Thyroid gland (tissue), 4 donors: ENCODE data around the gene GRIN2A.

Experiments used
- POLR2A ChIP-seq, 2 donors: fragments of 450-650 bp; IDR thresholded peaks; one replicate each; pipeline ENCODE4 v1.6.1; 2017; ENCODE audit warnings: antibody characterized with exemption in 2 of 2, mild to moderate bottlenecking in 2 of 2, moderate library complexity in 1 of 2
- TF ChIP-seq, protein P1 (sequence below), 6 experiments: fragments of 200-600 bp in 3 of 6; fragments of 450-650 bp in 3 of 6; sonication (generic) in 3 of 6; IDR thresholded peaks; one replicate each; pipeline ENCODE4 v1.5.1; 2016 to 2019; ENCODE audit warnings: antibody characterized with exemption in 6 of 6, mild to moderate bottlenecking in 2 of 6, inconsistent platforms in 1 of 6, moderate library complexity in 1 of 6

DNA sequence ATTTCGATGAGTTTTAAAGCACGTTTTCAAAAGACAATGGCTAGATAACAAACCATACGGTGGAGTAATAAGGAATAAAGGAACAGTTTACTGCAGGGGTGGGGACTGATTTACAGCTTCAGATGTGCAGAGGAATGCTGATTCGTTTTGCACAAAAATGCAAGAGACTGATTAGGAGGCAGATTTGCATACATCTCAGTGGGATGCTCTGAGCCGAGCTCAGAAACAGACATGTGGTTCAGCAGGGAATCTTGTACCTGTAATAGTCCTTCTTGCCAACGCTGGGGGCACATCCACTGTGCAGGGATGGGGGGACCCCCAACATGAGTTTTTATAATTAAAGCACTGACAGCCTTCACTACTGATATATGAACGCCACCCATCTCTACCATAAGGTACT, 308.0 kb downstream of the GRIN2A start:
- TF ChIP-seq, protein P1, sequence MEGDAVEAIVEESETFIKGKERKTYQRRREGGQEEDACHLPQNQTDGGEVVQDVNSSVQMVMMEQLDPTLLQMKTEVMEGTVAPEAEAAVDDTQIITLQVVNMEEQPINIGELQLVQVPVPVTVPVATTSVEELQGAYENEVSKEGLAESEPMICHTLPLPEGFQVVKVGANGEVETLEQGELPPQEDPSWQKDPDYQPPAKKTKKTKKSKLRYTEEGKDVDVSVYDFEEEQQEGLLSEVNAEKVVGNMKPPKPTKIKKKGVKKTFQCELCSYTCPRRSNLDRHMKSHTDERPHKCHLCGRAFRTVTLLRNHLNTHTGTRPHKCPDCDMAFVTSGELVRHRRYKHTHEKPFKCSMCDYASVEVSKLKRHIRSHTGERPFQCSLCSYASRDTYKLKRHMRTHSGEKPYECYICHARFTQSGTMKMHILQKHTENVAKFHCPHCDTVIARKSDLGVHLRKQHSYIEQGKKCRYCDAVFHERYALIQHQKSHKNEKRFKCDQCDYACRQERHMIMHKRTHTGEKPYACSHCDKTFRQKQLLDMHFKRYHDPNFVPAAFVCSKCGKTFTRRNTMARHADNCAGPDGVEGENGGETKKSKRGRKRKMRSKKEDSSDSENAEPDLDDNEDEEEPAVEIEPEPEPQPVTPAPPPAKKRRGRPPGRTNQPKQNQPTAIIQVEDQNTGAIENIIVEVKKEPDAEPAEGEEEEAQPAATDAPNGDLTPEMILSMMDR (IDR thresholded peaks at IDR 0.05): no peak
- no peak for TF ChIP-seq POLR2A (IDR thresholded peaks at IDR 0.05)
